Measurements from ENCODE around the gene TMEM39B.

DNA sequence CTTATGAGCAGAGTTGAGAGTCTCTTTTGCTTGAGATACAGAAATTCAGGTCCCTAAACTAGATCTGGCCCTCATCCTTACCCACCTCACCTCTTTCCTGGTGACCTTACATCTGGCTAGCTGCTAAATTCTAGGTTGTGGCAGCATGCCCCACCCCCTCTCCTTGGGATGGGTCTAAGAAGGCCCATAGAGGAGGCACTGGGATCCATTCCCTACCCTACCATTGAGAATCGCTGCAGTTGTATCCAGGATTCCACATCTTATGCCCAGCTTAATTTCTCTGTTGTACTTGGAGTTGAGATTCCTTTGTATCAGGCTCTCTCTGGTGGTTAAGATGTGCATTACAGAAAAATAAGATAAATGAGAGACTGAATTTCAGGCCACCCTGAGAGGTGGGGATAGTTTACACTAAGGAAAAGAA lies 9.5 kb upstream of the TMEM39B start:
- no peak for TF ChIP-seq POLR2AphosphoS5 (IDR thresholded peaks at IDR 0.05)
- TF ChIP-seq, protein P1, sequence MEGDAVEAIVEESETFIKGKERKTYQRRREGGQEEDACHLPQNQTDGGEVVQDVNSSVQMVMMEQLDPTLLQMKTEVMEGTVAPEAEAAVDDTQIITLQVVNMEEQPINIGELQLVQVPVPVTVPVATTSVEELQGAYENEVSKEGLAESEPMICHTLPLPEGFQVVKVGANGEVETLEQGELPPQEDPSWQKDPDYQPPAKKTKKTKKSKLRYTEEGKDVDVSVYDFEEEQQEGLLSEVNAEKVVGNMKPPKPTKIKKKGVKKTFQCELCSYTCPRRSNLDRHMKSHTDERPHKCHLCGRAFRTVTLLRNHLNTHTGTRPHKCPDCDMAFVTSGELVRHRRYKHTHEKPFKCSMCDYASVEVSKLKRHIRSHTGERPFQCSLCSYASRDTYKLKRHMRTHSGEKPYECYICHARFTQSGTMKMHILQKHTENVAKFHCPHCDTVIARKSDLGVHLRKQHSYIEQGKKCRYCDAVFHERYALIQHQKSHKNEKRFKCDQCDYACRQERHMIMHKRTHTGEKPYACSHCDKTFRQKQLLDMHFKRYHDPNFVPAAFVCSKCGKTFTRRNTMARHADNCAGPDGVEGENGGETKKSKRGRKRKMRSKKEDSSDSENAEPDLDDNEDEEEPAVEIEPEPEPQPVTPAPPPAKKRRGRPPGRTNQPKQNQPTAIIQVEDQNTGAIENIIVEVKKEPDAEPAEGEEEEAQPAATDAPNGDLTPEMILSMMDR (IDR thresholded peaks at IDR 0.05): peak; percentile 50 to 72 (median 60)
